WTC11 (cell line): Measurements from ENCODE around the gene AANAT. TPM values are rescaled to one million over a fixed set of nuclear protein-coding genes. Genes with fewer than 3 reads are reported as not detected.
A peak's percentile ranks its signal among the peaks of the same experiment; 100 is the strongest.

Source experiments
- ATAC-seq: fragments of 200-7000 bp; cut with Tn5 transposase; 2 replicates; pipeline ENCODE4 v1.10.0; 2021; ENCODE audit warnings: mild to moderate bottlenecking, moderate library complexity
- CTCF ChIA-PET: fragments of 300-600 bp; sonication (Branson Sonifier 250); formaldehyde crosslinking; loops from one replicate; lab custom pipeline; 2021; ENCODE audit warnings: antibody characterized with exemption; lab: Charles Lee
- POLR2A ChIA-PET: fragments of 350-600 bp; sonication (Branson Sonifier 250); formaldehyde crosslinking; loops from one replicate; lab custom pipeline; 2021; ENCODE audit warnings: antibody characterized with exemption; lab: Charles Lee
- DNase-seq: peaks from one replicate; pipeline ENCODE4 v3.0.0; 2021; ENCODE audit warnings: low spot score
- H3K27ac Mint-ChIP-seq: 2 replicates; pipeline ENCODE4 v1.8.0; 2021; ENCODE audit warnings: mixed read lengths
- H3K27me3 Mint-ChIP-seq: 2 replicates; pipeline ENCODE4 v1.8.0; 2021; ENCODE audit warnings: low read depth, mild to moderate bottlenecking, moderate library complexity, mixed read lengths
- H3K36me3 Mint-ChIP-seq: 2 replicates; pipeline ENCODE4 v1.8.0; 2021; ENCODE audit warnings: mixed read lengths
- H3K4me1 Mint-ChIP-seq: 2 replicates; pipeline ENCODE4 v1.8.0; 2022; ENCODE audit warnings: mixed read lengths
- H3K4me3 Mint-ChIP-seq: 2 replicates; pipeline ENCODE4 v1.8.0; 2021; ENCODE audit warnings: mild to moderate bottlenecking, moderate library complexity, mixed read lengths
- H3K9me3 Mint-ChIP-seq: 2 replicates; pipeline ENCODE4 v1.8.0; 2021; ENCODE audit warnings: mixed read lengths
- CREB1 ChIP-seq: sonication (generic); formaldehyde crosslinking; IDR thresholded peaks from 2 replicates; pipeline ENCODE4 v1.8.0; 2023; ENCODE audit warnings: mild to moderate bottlenecking, missing genetic modification reagents
- CREM ChIP-seq: sonication (generic); formaldehyde crosslinking; IDR thresholded peaks from 2 replicates; pipeline ENCODE4 v1.8.1; 2022; ENCODE audit warnings: mild to moderate bottlenecking, missing genetic modification reagents, moderate library complexity
- ETV6 ChIP-seq: sonication (generic); formaldehyde crosslinking; IDR thresholded peaks from 2 replicates; pipeline ENCODE4 v1.8.1; 2022; ENCODE audit warnings: mild to moderate bottlenecking, missing genetic modification reagents
- FOXK1 ChIP-seq: sonication (generic); formaldehyde crosslinking; IDR thresholded peaks from 2 replicates; pipeline ENCODE4 v1.8.0; 2022; ENCODE audit warnings: mild to moderate bottlenecking, moderate library complexity, missing genetic modification reagents
- GABPB1 ChIP-seq: sonication (generic); formaldehyde crosslinking; IDR thresholded peaks from 2 replicates; pipeline ENCODE4 v1.8.1; 2023; ENCODE audit warnings: mild to moderate bottlenecking, missing genetic modification reagents
- GRHL2 ChIP-seq: fragments of 250-450 bp; sonication (Bioruptor Pico); IDR thresholded peaks from 2 replicates; pipeline ENCODE4 v1.8.0; 2022; ENCODE audit warnings: mild to moderate bottlenecking, moderate library complexity; ENCODE audit not compliant: insufficient replicate concordance, severe bottlenecking
- GTF2I ChIP-seq: fragments of 250-450 bp; sonication (Bioruptor Pico); conservative IDR thresholded peaks from 2 replicates; pipeline ENCODE4 v1.4.0; 2021; ENCODE audit warnings: mild to moderate bottlenecking
- IRF2 ChIP-seq: sonication (generic); formaldehyde crosslinking; IDR thresholded peaks from 2 replicates; pipeline ENCODE4 v1.8.0; 2022; ENCODE audit warnings: low read depth, missing genetic modification reagents, borderline replicate concordance
- MXD4 ChIP-seq: fragments of 250-450 bp; sonication (Bioruptor Pico); IDR thresholded peaks from 2 replicates; pipeline ENCODE4 v1.8.0; 2021; ENCODE audit warnings: mild to moderate bottlenecking, moderate library complexity, borderline replicate concordance
- MYBL2 ChIP-seq: sonication (generic); formaldehyde crosslinking; IDR thresholded peaks from 2 replicates; pipeline ENCODE4 v1.8.1; 2023; ENCODE audit warnings: mild to moderate bottlenecking, moderate library complexity, missing genetic modification reagents
- NFE2L1 ChIP-seq: sonication (generic); formaldehyde crosslinking; IDR thresholded peaks from 2 replicates; pipeline ENCODE4 v1.8.1; 2023; ENCODE audit warnings: missing genetic modification reagents
- NR1H2 ChIP-seq: sonication (generic); formaldehyde crosslinking; IDR thresholded peaks from 2 replicates; pipeline ENCODE4 v1.9.0; 2021; ENCODE audit warnings: mild to moderate bottlenecking, moderate library complexity, missing genetic modification reagents
- NR2C2 ChIP-seq: sonication (generic); formaldehyde crosslinking; IDR thresholded peaks from 2 replicates; pipeline ENCODE4 v1.8.0; 2022; ENCODE audit warnings: mild to moderate bottlenecking, missing genetic modification reagents
- NR3C1 ChIP-seq: sonication (generic); formaldehyde crosslinking; conservative IDR thresholded peaks from 2 replicates; pipeline ENCODE4 v1.8.1; 2023; ENCODE audit warnings: low read depth, mild to moderate bottlenecking, missing genetic modification reagents
- TCF7 ChIP-seq: sonication (generic); formaldehyde crosslinking; IDR thresholded peaks from 2 replicates; pipeline ENCODE4 v1.8.0; 2022; ENCODE audit warnings: mild to moderate bottlenecking, low read depth, missing genetic modification reagents, moderate library complexity
- ZNF219 ChIP-seq: sonication (generic); formaldehyde crosslinking; IDR thresholded peaks from 2 replicates; pipeline ENCODE4 v1.8.0; 2023; ENCODE audit warnings: missing genetic modification reagents, mild to moderate bottlenecking, borderline replicate concordance
- ZNF232 ChIP-seq: sonication (generic); formaldehyde crosslinking; IDR thresholded peaks from 2 replicates; pipeline ENCODE4 v1.8.0; 2022; ENCODE audit warnings: mild to moderate bottlenecking, missing genetic modification reagents
- ZNF396 ChIP-seq: fragments of 250-450 bp; sonication (Bioruptor Pico); IDR thresholded peaks from 2 replicates; pipeline ENCODE4 v1.8.0; 2021; ENCODE audit warnings: mild to moderate bottlenecking, moderate library complexity, borderline replicate concordance
- ZNF423 ChIP-seq: fragments of 250-450 bp; sonication (Bioruptor Pico); IDR thresholded peaks from 2 replicates; pipeline ENCODE4 v2.1.2; 2022; ENCODE audit warnings: mild to moderate bottlenecking, moderate library complexity
- ZNF671 ChIP-seq: fragments of 250-450 bp; sonication (Bioruptor Pico); IDR thresholded peaks from 2 replicates; pipeline ENCODE4 v1.8.0; 2021; ENCODE audit warnings: mild to moderate bottlenecking
- total RNA-seq: library from RNA; stranded (reverse); gene quantifications from 3 replicates; pipeline ENCODE4 v1.2.3, GENCODE V29; 2021
- TF ChIP-seq, protein P1 (sequence below): sonication (generic); formaldehyde crosslinking; IDR thresholded peaks from 2 replicates; pipeline ENCODE4 v1.8.0; 2023; ENCODE audit warnings: mild to moderate bottlenecking, missing genetic modification reagents
- TF ChIP-seq, protein P2 (sequence below): fragments of 250-450 bp; sonication (Bioruptor Pico); conservative IDR thresholded peaks from 2 replicates; pipeline ENCODE4 v1.9.0; 2021; ENCODE audit warnings: mild to moderate bottlenecking
- TF ChIP-seq, protein P3 (sequence below): sonication (generic); formaldehyde crosslinking; IDR thresholded peaks from 2 replicates; pipeline ENCODE4 v1.8.1; 2023; ENCODE audit warnings: mild to moderate bottlenecking, moderate library complexity, missing genetic modification reagents
- TF ChIP-seq, protein P4 (sequence below): fragments of 250-450 bp; sonication (Bioruptor Pico); IDR thresholded peaks from 2 replicates; pipeline ENCODE4 v2.1.2; 2022; ENCODE audit warnings: mild to moderate bottlenecking, moderate library complexity

Gene AANAT
- total RNA-seq, 1 experiment from 2014 or later = 0.17 TPM

DNA sequence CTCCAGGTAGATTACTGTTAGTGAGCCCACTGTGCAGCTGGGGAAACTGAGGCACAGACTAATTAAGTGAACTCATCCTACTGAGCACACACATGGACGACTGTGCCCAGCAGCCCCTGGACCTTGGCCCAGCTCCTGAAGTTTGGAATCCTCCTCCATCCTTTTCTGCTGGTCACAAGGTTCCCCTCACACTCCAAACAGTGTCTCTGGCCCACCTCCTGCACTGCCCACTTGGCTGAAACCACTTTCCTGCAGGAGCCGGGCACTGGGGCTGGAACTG lies 30.2 kb downstream of the AANAT start:
- Mint-ChIP-seq H3K9me3 (no peaks in the 10 kb centered on the region), H3K27ac (no peak overlapping the region), H3K4me3 (no peak overlapping the region), H3K36me3 (no peaks in the 10 kb centered on the region), H3K4me1 (peaks cover 54% of the 10 kb centered on the region), H3K27me3 (peaks cover 5% of the 10 kb centered on the region)
- no peak for DNase-seq
- ChIA-PET CTCF (interaction anchor here (0.6 to 5.1 kb wide), 11 partner anchors 11 to 218 kb away, joined by 3 to 30 read pairs (median 4); no protein-coding TSS in a partner anchor), POLR2A (no interaction called here)
- no peak for ATAC-seq
- TF ChIP-seq ZNF396 (CRISPR knock-in tag) = no peak
- TF ChIP-seq CREB1 (CRISPR knock-in tag) = no peak
- TF ChIP-seq IRF2 (CRISPR knock-in tag) = no peak
- TF ChIP-seq GRHL2 (CRISPR knock-in tag) = no peak
- TF ChIP-seq ETV6 (CRISPR knock-in tag) = no peak
- TF ChIP-seq MYBL2 (CRISPR knock-in tag) = no peak
- no peak for TF ChIP-seq TCF7 (CRISPR knock-in tag)
- TF ChIP-seq ZNF232 = no peak
- no peak for TF ChIP-seq GABPB1
- no peak for TF ChIP-seq GTF2I (CRISPR knock-in tag)
- TF ChIP-seq NR1H2 = no peak
- no peak for TF ChIP-seq FOXK1 (CRISPR knock-in tag)
- TF ChIP-seq, protein P1, sequence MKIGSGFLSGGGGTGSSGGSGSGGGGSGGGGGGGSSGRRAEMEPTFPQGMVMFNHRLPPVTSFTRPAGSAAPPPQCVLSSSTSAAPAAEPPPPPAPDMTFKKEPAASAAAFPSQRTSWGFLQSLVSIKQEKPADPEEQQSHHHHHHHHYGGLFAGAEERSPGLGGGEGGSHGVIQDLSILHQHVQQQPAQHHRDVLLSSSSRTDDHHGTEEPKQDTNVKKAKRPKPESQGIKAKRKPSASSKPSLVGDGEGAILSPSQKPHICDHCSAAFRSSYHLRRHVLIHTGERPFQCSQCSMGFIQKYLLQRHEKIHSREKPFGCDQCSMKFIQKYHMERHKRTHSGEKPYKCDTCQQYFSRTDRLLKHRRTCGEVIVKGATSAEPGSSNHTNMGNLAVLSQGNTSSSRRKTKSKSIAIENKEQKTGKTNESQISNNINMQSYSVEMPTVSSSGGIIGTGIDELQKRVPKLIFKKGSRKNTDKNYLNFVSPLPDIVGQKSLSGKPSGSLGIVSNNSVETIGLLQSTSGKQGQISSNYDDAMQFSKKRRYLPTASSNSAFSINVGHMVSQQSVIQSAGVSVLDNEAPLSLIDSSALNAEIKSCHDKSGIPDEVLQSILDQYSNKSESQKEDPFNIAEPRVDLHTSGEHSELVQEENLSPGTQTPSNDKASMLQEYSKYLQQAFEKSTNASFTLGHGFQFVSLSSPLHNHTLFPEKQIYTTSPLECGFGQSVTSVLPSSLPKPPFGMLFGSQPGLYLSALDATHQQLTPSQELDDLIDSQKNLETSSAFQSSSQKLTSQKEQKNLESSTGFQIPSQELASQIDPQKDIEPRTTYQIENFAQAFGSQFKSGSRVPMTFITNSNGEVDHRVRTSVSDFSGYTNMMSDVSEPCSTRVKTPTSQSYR = no peak
- no peak for TF ChIP-seq MXD4 (CRISPR knock-in tag)

DNA sequence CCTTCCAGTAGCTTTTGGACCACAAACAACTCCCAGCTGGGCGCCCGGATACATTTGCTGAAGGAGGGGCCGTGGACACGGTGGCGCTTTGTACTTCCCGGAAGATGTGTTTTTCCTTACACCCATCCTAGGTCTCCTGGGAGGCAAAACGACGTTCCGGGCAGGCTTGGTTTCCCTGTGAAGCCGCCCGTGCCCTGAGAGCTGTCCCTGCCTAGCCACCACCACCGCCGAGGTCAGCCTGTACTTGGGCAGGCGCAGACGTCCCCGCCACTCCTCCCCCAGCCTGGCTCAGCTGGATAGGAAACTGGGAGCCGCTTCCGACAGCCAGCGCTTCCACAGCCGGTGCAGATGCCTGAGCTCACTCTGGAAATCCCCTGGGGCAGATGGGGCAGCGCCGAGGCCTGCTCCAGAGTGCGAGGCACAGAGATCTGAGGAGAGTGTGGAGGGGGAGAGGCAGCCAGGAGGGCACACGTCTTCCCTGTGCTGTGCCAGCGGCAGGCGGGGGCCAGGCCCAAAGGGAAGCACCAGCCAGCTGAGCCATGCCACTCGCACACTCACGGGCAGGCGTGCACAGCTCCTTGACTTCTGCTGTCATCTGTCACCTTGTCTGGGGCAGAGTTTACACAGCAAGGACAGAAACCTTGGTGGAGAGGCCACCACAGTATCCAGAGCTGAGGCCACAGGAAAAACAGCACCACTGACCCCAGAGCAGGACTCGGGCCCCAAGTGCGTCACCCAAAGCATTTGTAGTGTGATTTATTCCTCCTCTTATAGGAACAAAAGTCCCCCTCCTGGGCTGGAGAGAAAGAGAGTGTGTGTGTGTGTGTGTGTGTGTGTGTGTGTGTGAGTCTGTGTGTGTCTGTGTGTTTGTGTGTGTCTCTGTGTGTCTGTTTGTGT lies 30.8 kb downstream of the AANAT start:
- no peak overlapping the region for H3K4me3 Mint-ChIP-seq

DNA sequence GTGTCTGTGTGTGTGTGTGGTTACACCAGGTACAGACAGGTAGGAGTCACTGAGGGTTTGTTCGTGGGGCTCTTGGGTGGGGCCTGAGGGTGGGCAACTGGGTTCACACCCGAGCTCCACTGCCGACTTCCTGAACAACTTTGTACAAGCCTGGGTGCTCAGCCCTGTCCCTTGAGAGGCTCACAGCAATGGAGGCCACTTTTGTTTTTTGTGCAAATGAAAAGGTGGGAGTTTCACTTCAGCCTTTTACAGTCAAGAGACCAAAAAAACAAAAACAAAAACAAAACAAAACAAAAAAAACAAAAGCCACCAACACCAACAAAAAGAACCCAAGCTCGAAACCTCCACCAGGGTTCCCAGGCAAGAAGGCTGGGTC lies 31.5 kb downstream of the AANAT start:
- TF ChIP-seq NR3C1 = no peak
- no peak for TF ChIP-seq NFE2L1 (CRISPR knock-in tag)
- no peak for TF ChIP-seq CREB1 (CRISPR knock-in tag)
- TF ChIP-seq ETV6 (CRISPR knock-in tag) = no peak
- TF ChIP-seq, protein P2, sequence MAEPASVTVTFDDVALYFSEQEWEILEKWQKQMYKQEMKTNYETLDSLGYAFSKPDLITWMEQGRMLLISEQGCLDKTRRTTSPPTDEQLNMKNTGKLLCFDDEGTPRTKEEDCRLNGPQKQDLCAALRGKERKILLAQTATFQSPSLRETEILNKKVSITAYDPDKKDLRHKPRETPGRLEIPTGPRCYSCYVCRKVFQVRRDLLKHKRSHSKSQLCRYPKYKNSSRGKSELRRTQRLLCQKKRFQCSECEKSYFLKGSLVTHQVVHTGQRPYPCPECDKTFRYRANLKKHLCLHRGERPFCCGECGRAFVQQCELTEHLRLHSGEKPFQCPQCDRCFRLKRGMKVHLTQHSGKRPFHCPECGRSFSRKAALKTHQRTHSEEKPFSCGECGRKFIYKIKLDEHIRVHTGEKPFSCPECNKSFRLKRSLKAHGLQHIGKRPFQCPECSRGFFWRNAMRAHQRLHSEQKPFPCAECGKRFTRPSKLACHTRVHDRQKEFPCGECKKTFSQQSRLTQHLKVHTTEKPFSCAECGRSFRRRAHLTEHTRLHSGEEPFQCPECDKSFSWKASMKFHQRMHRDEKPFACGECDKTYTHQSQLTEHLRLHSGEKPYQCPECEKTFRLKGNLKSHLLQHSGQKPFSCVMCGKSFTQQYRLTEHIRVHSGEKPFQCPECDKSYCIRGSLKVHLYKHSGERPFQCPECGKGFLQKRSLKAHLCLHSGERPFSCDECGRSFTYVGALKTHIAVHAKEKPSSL = no peak
- no peak for TF ChIP-seq ZNF423 (CRISPR knock-in tag)
- TF ChIP-seq NR2C2 (CRISPR knock-in tag) = no peak
- TF ChIP-seq, protein P3, sequence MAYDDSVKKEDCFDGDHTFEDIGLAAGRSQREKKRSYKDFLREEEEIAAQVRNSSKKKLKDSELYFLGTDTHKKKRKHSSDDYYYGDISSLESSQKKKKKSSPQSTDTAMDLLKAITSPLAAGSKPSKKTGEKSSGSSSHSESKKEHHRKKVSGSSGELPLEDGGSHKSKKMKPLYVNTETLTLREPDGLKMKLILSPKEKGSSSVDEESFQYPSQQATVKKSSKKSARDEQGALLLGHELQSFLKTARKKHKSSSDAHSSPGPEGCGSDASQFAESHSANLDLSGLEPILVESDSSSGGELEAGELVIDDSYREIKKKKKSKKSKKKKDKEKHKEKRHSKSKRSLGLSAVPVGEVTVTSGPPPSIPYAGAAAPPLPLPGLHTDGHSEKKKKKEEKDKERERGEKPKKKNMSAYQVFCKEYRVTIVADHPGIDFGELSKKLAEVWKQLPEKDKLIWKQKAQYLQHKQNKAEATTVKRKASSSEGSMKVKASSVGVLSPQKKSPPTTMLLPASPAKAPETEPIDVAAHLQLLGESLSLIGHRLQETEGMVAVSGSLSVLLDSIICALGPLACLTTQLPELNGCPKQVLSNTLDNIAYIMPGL (CRISPR knock-in tag) = no peak
- TF ChIP-seq GABPB1 = no peak
- POLR2A ChIA-PET = interaction anchor here (1.7 kb wide), 1 partner anchor 9 kb away, joined by 7 read pairs; no protein-coding TSS in a partner anchor
- H3K9me3 Mint-ChIP-seq = no peaks in the 10 kb centered on the region
- peaks cover 5% of the 10 kb centered on the region for H3K27me3 Mint-ChIP-seq
- no peaks in the 10 kb centered on the region for H3K36me3 Mint-ChIP-seq
- H3K27ac Mint-ChIP-seq = no peak overlapping the region
- CTCF ChIA-PET = interaction anchor here (1.2 to 5.1 kb wide), 9 partner anchors 10 to 209 kb away, joined by 3 to 30 read pairs (median 4); partner anchors contain the start of gene SPHK1
- H3K4me3 Mint-ChIP-seq = no peak overlapping the region
- no peak for ATAC-seq
- no peak for DNase-seq
- H3K4me1 Mint-ChIP-seq = peaks cover 46% of the 10 kb centered on the region

More for the DNA sequence above, 30.8 kb downstream of the AANAT start:
- Mint-ChIP-seq H3K27ac (peak overlapping the region; percentile 32; the same call in 1 of the 2 replicates), H3K9me3 (no peaks in the 10 kb centered on the region), H3K4me1 (peaks cover 48% of the 10 kb centered on the region), H3K27me3 (peaks cover 5% of the 10 kb centered on the region), H3K36me3 (no peaks in the 10 kb centered on the region)
- ATAC-seq (peak; percentile 5; the same call in 1 of the 2 replicates), DNase-seq (peak; percentile 60)
- CTCF ChIA-PET = interaction anchor here (0.6 to 5.1 kb wide), 13 partner anchors 11 to 218 kb away, joined by 3 to 30 read pairs (median 4); partner anchors contain the start of gene SPHK1
- TF ChIP-seq, protein P4, sequence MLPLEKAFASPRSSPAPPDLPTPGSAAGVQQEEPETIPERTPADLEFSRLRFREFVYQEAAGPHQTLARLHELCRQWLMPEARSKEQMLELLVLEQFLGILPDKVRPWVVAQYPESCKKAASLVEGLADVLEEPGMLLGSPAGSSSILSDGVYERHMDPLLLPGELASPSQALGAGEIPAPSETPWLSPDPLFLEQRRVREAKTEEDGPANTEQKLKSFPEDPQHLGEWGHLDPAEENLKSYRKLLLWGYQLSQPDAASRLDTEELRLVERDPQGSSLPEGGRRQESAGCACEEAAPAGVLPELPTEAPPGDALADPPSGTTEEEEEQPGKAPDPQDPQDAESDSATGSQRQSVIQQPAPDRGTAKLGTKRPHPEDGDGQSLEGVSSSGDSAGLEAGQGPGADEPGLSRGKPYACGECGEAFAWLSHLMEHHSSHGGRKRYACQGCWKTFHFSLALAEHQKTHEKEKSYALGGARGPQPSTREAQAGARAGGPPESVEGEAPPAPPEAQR = no peak
- TF ChIP-seq ZNF671 (CRISPR knock-in tag) (no peak), ZNF219 (CRISPR knock-in tag) (no peak), CREM (CRISPR knock-in tag) (no peak)
- POLR2A ChIA-PET = no interaction called here
